K562 (cell line): ENCODE measurements around the gene NR1D2.

Experiments
- ZBTB17 ChIP-seq: fragments of 450-650 bp; formaldehyde crosslinking; IDR thresholded peaks from 2 replicates; pipeline ENCODE4 v1.4.0; 2020; ENCODE audit warnings: mild to moderate bottlenecking
- ZNF830 ChIP-seq: fragments of 250-450 bp; sonication (Bioruptor Pico); IDR thresholded peaks from 2 replicates; pipeline ENCODE4 v1.5.0; 2021; ENCODE audit warnings: mild to moderate bottlenecking

DNA sequence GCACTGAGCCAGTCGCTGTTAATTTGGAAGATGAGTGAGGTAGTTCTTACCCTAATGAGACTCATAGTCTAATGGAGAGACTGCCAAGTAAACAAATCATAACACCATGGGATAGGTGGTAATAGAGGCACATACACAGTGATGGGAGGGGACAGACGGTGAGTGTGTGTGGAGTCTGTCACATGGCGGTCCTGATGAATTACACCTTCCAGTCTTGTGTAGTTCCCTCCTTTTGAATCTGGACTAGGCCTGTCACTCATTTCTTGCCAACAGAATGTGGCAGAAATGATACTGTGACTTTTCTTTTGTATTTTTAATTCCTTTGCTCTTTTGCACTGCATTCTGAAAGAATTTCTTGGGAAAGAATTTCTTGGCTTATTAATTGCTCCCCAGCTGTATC is 78.1 kb downstream of the NR1D2 start:
- TF ChIP-seq ZNF830 (CRISPR knock-in tag) (no peak), ZBTB17 (CRISPR knock-in tag) (no peak)
